Measurements from ENCODE around the gene FCMR. TPM values are rescaled to one million over a fixed set of nuclear protein-coding genes. Genes with fewer than 3 reads are reported as not detected.

The FCMR gene
- total and polyA plus RNA-seq, 10 of the 15 experiments (the other 5 are each of a cell fraction or from before 2014, with no cell fraction given): 79.7 to 245 (median 123) TPM

DNA sequence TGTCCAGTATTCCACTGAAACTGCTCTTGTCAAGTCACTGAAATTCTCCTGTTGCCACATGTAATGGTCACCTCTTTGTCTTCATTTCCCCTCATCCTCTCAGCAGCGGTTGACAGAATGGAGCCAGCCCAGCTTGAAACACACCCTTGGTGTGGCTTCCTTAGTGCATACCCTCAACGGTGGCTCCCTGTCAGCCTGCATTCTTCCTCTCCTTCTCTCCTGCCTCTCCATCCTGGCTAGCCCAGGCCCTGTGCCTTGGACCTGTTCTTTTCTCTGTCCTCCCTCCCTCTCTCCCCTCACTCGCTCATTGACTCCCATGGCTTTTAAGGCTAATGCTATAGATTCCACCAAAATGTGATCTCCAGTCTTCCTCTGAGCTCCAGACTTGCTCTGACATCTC is 3.7 kb downstream of the FCMR start:
- POLR2A ChIA-PET: interaction anchor here (0.9 to 12.2 kb wide), 8 partner anchors 13 to 204 kb away, joined by 3 to 222 read pairs (median 4); no protein-coding TSS in a partner anchor
- in situ Hi-C loops (cut with MboI) (no loop called here), intact Hi-C loops (cut with micrococcal nuclease; ENCODE audit: unreplicated experiment) (loop anchor here (10.0 kb wide), 1 partner anchor 413 kb away; the partner anchor contains the start of gene RASSF5)
- H3K4me3 ChIP-seq: peak overlapping the region; percentile 86
- WGBS (ENCODE audit: insufficient coverage, insufficient replicate concordance, low lambda C conversion rate, missing lambda C conversion rate): 38% methylated on average over 3 of the region's 3 CpGs
- RAD21 ChIA-PET (ENCODE audit: unreplicated experiment): interaction anchor here (0.6 to 12.9 kb wide), 12 partner anchors 13 to 281 kb away, joined by 3 to 371 read pairs (median 5); partner anchors contain the start of genes IL19 and IL20
- no peak overlapping the region for H2AFZ ChIP-seq (ENCODE audit: control insufficient read depth, low read depth, low read length)
- SMC1A ChIA-PET (ENCODE audit: uncharacterized antibody, unreplicated experiment): interaction anchor here (0.6 to 12.6 kb wide), 16 partner anchors 9 to 307 kb away, joined by 3 to 431 read pairs (median 4); partner anchors contain the start of gene IL10
- no peaks in the 10 kb centered on the region for H3K9me3 ChIP-seq (replicated peaks; ENCODE audit: control insufficient read depth, insufficient read depth, low read length)
- H3K36me3 ChIP-seq (ENCODE audit: control insufficient read depth in 2 of 2, insufficient read depth in 2 of 2, low read length in 1 of 2): peaks cover 0 to 20% of the 10 kb centered on the region in 2 experiments; a peak in 3 of 4 replicates
- DNase-seq (ENCODE audit: low read depth, low spot score) (no peak), FAIRE-seq (no peak), ATAC-seq (no peak)
- no TSS peak for BruUV-seq (replicated peaks)
- peak overlapping the region; percentile 99 for H3K27ac ChIP-seq (ENCODE audit: control insufficient read depth, insufficient read depth)
- no peaks in the 10 kb centered on the region for H3K27me3 ChIP-seq (replicated peaks in 1 of 2; ENCODE audit: control insufficient read depth in 2 of 2, insufficient read depth in 2 of 2, low read length in 1 of 2)
- H4K20me1 ChIP-seq (ENCODE audit: control insufficient read depth, insufficient read depth): peaks cover 7% of the 10 kb centered on the region
- peak overlapping the region; percentile 95 for H3K4me2 ChIP-seq (ENCODE audit: control insufficient read depth, insufficient read depth)
- CTCF ChIA-PET: interaction anchor here (0.6 to 12.9 kb wide), 19 partner anchors 13 to 1252 kb away, joined by 3 to 643 read pairs (median 5); partner anchors contain the start of genes DYRK3, FCAMR and IL20
- peaks cover 39% of the 10 kb centered on the region for H3K4me1 ChIP-seq (ENCODE audit: control insufficient read depth, insufficient read depth, low read length)
- H3K9ac ChIP-seq (ENCODE audit: control insufficient read depth, insufficient read depth, low read length): peak overlapping the region; percentile 94
- peaks cover 90% of the 10 kb centered on the region for H3K79me2 ChIP-seq (ENCODE audit: control insufficient read depth, insufficient read depth, low read length)
- TF ChIP-seq BRCA1 (IDR thresholded peaks at IDR 0.05; ENCODE audit: low read depth, low read length) (no peak), IRF4 (IDR thresholded peaks at IDR 0.05; ENCODE audit: low read depth, low read length) (no peak), HDGF (IDR thresholded peaks at IDR 0.05) (peak; percentile 59; the same call in 1 of the 2 replicates), EZH2 (IDR thresholded peaks at IDR 0.05; ENCODE audit: borderline replicate concordance, control insufficient read depth, low read depth, low read length) (no peak), POLR2AphosphoS5 (IDR thresholded peaks at IDR 0.05; ENCODE audit: low read length) (no peak), ETV6 (conservative IDR thresholded peaks at IDR 0.05 in 1 of 2, IDR thresholded peaks at IDR 0.05 in 1 of 2; ENCODE audit: borderline replicate concordance in 1 of 2, low read depth in 1 of 2) (no peak), LARP7 (IDR thresholded peaks at IDR 0.05) (0 out of 2 replicates have a peak, but pooled peaks have one; percentile 23), MTA2 (IDR thresholded peaks at IDR 0.05; ENCODE audit: low read depth) (no peak), RB1 (IDR thresholded peaks at IDR 0.05; ENCODE audit: borderline replicate concordance) (no peak), CEBPB (IDR thresholded peaks at IDR 0.05; ENCODE audit: borderline replicate concordance in 1 of 2, low read depth in 2 of 2, low read length in 2 of 2) (no peak), SUZ12 (IDR thresholded peaks at IDR 0.05; ENCODE audit: unreplicated experiment) (no peak)
- TF ChIP-seq, protein P1, sequence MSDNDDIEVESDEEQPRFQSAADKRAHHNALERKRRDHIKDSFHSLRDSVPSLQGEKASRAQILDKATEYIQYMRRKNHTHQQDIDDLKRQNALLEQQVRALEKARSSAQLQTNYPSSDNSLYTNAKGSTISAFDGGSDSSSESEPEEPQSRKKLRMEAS (IDR thresholded peaks at IDR 0.05; ENCODE audit: low read depth, low read length): no peak
- TF ChIP-seq, protein P2, sequence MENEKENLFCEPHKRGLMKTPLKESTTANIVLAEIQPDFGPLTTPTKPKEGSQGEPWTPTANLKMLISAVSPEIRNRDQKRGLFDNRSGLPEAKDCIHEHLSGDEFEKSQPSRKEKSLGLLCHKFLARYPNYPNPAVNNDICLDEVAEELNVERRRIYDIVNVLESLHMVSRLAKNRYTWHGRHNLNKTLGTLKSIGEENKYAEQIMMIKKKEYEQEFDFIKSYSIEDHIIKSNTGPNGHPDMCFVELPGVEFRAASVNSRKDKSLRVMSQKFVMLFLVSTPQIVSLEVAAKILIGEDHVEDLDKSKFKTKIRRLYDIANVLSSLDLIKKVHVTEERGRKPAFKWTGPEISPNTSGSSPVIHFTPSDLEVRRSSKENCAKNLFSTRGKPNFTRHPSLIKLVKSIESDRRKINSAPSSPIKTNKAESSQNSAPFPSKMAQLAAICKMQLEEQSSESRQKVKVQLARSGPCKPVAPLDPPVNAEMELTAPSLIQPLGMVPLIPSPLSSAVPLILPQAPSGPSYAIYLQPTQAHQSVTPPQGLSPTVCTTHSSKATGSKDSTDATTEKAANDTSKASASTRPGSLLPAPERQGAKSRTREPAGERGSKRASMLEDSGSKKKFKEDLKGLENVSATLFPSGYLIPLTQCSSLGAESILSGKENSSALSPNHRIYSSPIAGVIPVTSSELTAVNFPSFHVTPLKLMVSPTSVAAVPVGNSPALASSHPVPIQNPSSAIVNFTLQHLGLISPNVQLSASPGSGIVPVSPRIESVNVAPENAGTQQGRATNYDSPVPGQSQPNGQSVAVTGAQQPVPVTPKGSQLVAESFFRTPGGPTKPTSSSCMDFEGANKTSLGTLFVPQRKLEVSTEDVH (IDR thresholded peaks at IDR 0.05; ENCODE audit: low read depth, partially characterized antibody): no peak
- TF ChIP-seq, protein P3, sequence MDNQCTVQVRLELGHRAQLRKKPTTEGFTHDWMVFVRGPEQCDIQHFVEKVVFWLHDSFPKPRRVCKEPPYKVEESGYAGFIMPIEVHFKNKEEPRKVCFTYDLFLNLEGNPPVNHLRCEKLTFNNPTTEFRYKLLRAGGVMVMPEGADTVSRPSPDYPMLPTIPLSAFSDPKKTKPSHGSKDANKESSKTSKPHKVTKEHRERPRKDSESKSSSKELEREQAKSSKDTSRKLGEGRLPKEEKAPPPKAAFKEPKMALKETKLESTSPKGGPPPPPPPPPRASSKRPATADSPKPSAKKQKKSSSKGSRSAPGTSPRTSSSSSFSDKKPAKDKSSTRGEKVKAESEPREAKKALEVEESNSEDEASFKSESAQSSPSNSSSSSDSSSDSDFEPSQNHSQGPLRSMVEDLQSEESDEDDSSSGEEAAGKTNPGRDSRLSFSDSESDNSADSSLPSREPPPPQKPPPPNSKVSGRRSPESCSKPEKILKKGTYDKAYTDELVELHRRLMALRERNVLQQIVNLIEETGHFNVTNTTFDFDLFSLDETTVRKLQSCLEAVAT (IDR thresholded peaks at IDR 0.05): peak; percentile 27; the same call in 1 of the 2 replicates
- TF ChIP-seq, protein P4, sequence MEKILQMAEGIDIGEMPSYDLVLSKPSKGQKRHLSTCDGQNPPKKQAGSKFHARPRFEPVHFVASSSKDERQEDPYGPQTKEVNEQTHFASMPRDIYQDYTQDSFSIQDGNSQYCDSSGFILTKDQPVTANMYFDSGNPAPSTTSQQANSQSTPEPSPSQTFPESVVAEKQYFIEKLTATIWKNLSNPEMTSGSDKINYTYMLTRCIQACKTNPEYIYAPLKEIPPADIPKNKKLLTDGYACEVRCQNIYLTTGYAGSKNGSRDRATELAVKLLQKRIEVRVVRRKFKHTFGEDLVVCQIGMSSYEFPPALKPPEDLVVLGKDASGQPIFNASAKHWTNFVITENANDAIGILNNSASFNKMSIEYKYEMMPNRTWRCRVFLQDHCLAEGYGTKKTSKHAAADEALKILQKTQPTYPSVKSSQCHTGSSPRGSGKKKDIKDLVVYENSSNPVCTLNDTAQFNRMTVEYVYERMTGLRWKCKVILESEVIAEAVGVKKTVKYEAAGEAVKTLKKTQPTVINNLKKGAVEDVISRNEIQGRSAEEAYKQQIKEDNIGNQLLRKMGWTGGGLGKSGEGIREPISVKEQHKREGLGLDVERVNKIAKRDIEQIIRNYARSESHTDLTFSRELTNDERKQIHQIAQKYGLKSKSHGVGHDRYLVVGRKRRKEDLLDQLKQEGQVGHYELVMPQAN (conservative IDR thresholded peaks at IDR 0.05): no peak

Measured in GM12878 (cell line).